GM12878 (cell line): ENCODE data around the gene ROBO1. TPM values are rescaled to one million over a fixed set of nuclear protein-coding genes. Genes with fewer than 3 reads are reported as not detected.

ENCODE experiments used
- ATAC-seq: fragments of 200-7000 bp; cut with Tn5 transposase; 3 replicates; pipeline ENCODE4 v1.9.1; 2020; ENCODE audit warnings: mild to moderate bottlenecking, moderate library complexity
- BruUV-seq: library from RNA; stranded (reverse); fragments of 400-500 nt; replicated peaks from 2 replicates; lab custom pipeline; 2021; lab: Mats Ljungman, UMichigan
- CTCF ChIA-PET: fragments of 300-600 bp; sonication (Branson Sonifier 250); formaldehyde crosslinking; extraction: SDS; loops from one replicate; lab custom pipeline; 2021; ENCODE audit warnings: inconsistent platforms; lab: Yijun Ruan, JAX
- POLR2A ChIA-PET: fragments of 350-600 bp; formaldehyde crosslinking; extraction: SDS; loops from one replicate; lab custom pipeline; 2021; ENCODE audit warnings: inconsistent platforms; lab: Charles Lee
- RAD21 ChIA-PET: fragments of 300-600 bp; sonication (Branson Sonifier 250); formaldehyde crosslinking; loops from one replicate; lab custom pipeline; 2023; ENCODE audit warnings: antibody characterized with exemption; ENCODE audit not compliant: unreplicated experiment; lab: Charles Lee
- SMC1A ChIA-PET: fragments of 300-600 bp; sonication (Branson Sonifier 250); formaldehyde crosslinking; loops from one replicate; lab custom pipeline; 2023; ENCODE audit not compliant: unreplicated experiment, uncharacterized antibody; lab: Charles Lee
- DNase-seq: peaks from one replicate; pipeline ENCODE4 v3.0.0-alpha.2; 2011; ENCODE audit warnings: low read depth, low spot score
- FAIRE-seq: peaks from 3 replicates; lab custom pipeline; 2011; peaks lifted over from hg19 to GRCh38; lab: Jason Lieb, UNC
- H2AFZ ChIP-seq: 2 replicates; pipeline ENCODE4 v1.6.0; 2011; ENCODE audit warnings: low read depth, low read length, control low read depth; ENCODE audit not compliant: control insufficient read depth
- H3K27ac ChIP-seq: 2 replicates; pipeline ENCODE4 v1.5.1; 2011; ENCODE audit warnings: control low read depth; ENCODE audit not compliant: control insufficient read depth, insufficient read depth
- H3K27me3 ChIP-seq, 2 experiments: replicated peaks in 1 of 2; 2 replicates each; pipeline versions ENCODE4 v1.6.0 to v1.6.1; 2011; ENCODE audit warnings: low read length in 1 of 2; ENCODE audit not compliant: control insufficient read depth in 2 of 2, insufficient read depth in 2 of 2
- H3K36me3 ChIP-seq, 2 experiments: 2 replicates each; pipeline ENCODE4 v1.5.1; 2011; ENCODE audit warnings: low read length in 1 of 2; ENCODE audit not compliant: control insufficient read depth in 2 of 2, insufficient read depth in 2 of 2
- H3K4me1 ChIP-seq: 2 replicates; pipeline ENCODE4 v1.6.1; 2011; ENCODE audit warnings: mild to moderate bottlenecking, low read length, moderate library complexity, mixed read lengths; ENCODE audit not compliant: control insufficient read depth, insufficient read depth
- H3K4me2 ChIP-seq: 2 replicates; pipeline ENCODE4 v1.6.0; 2011; ENCODE audit warnings: control low read depth; ENCODE audit not compliant: control insufficient read depth, insufficient read depth
- H3K4me3 ChIP-seq: fragments of 200-600 bp; sonication (generic); 2 replicates; pipeline ENCODE4 v1.5.1; 2016
- H3K79me2 ChIP-seq: 2 replicates; pipeline ENCODE4 v1.6.0; 2011; ENCODE audit warnings: low read length; ENCODE audit not compliant: control insufficient read depth, insufficient read depth
- H3K9ac ChIP-seq: 2 replicates; pipeline ENCODE4 v1.8.0; 2011; ENCODE audit warnings: low read length, control low read depth, mixed read lengths; ENCODE audit not compliant: control insufficient read depth, insufficient read depth
- H3K9me3 ChIP-seq: replicated peaks from 3 replicates; pipeline ENCODE4 v1.5.1; 2011; ENCODE audit warnings: mild to moderate bottlenecking, low read length; ENCODE audit not compliant: control insufficient read depth, insufficient read depth
- H4K20me1 ChIP-seq: 2 replicates; pipeline ENCODE4 v1.6.0; 2011; ENCODE audit not compliant: control insufficient read depth, insufficient read depth
- GABPA ChIP-seq: IDR thresholded peaks from 2 replicates; pipeline ENCODE4 v1.6.1; 2014; ENCODE audit warnings: antibody characterized with exemption, low read depth, mild to moderate bottlenecking, inconsistent platforms
- JUND ChIP-seq: IDR thresholded peaks from 2 replicates; pipeline ENCODE4 v1.6.1; 2012; ENCODE audit warnings: low read depth, mild to moderate bottlenecking, low read length, improper control_type of control experiment, moderate library complexity
- NBN ChIP-seq: fragments of 450-650 bp; IDR thresholded peaks from 2 replicates; pipeline ENCODE4 v1.6.1; 2016
- RAD51 ChIP-seq: fragments of 450-650 bp; IDR thresholded peaks from 2 replicates; pipeline ENCODE4 v1.6.1; 2016; ENCODE audit warnings: moderate library complexity, mild to moderate bottlenecking, inconsistent platforms
- SMC3 ChIP-seq: IDR thresholded peaks from 2 replicates; pipeline ENCODE4 v1.6.1; 2011; ENCODE audit warnings: low read length, improper control_type of control experiment, borderline replicate concordance
- STAT3 ChIP-seq: IDR thresholded peaks from 2 replicates; pipeline ENCODE4 v1.6.1; 2011; ENCODE audit warnings: low read depth, low read length, improper control_type of control experiment
- TCF12 ChIP-seq: IDR thresholded peaks from 2 replicates; pipeline ENCODE4 v1.6.1; 2011; ENCODE audit warnings: low read depth, mild to moderate bottlenecking, low read length
- ZBTB33 ChIP-seq: fragments of 450-650 bp; IDR thresholded peaks from 2 replicates; pipeline ENCODE4 v1.6.1; 2017; ENCODE audit warnings: mild to moderate bottlenecking
- WGBS: methylation state at CpG from one replicate; pipeline ENCODE4 v1.1.6; 2016; ENCODE audit warnings: low lambda C conversion rate; ENCODE audit not compliant: insufficient replicate concordance, insufficient coverage; ENCODE audit errors: missing lambda C conversion rate; 5-methylcytosine and 5-hydroxymethylcytosine counted together
- in situ Hi-C: fragments of 300-500 bp; cut with MboI; formaldehyde crosslinking; loops from 9 replicates; pipeline ENCODE4 v1.14.3; 2018; ENCODE audit warnings: mixed read lengths
- intact Hi-C: fragments of 100-400 bp; cut with micrococcal nuclease; formaldehyde crosslinking; loops from one replicate; pipeline ENCODE4 v1.14.2; 2022; ENCODE audit not compliant: unreplicated experiment
- polyA plus RNA-seq, 11 experiments: library from polyadenylated mRNA; depleted of rRNA in 4 of 11; unstranded in 6 of 11; stranded (reverse) in 5 of 11; fragments of >200 nt; fragmentation: Nextera tagmentation in 4 of 11; fragmentation: Illumina TruSeq in 1 of 11; extraction: Ambion mirVana in 4 of 11; extraction: Trizol in 1 of 11; gene quantifications; 1 replicate in 1 of 11; 2 replicates in 10 of 11; pipeline versions ENCODE4 v1.2.1 to v1.2.3, GENCODE V29; 2011 to 2016; ENCODE audit warnings: inconsistent platforms in 2 of 11, missing spikeins in 2 of 11, low read depth in 1 of 11
- total RNA-seq, 4 experiments: library from RNA; depleted of rRNA in 3 of 4; stranded (reverse); fragments of >200 nt in 3 of 4; fragmentation: Illumina TruSeq in 1 of 4; extraction: Trizol in 1 of 4; gene quantifications; 2 replicates each; pipeline versions ENCODE4 v1.2.1 to v1.2.3, GENCODE V29; 2013 to 2021

Gene ROBO1
- total and polyA plus RNA-seq, 10 of the 15 experiments (the other 5 are each of a cell fraction or from before 2014, with no cell fraction given) = 0.29 to 46.5 (median 1.2) TPM

GRCh38 chr3:78629544-78629943, 1138.3 kb downstream of the ROBO1 start:
- no peak overlapping the region for H3K9ac ChIP-seq
- ChIA-PET POLR2A (no interaction called here), CTCF (interaction anchor here (1.0 to 2.1 kb wide), 3 partner anchors 14 to 18 kb away, joined by 3 to 8 read pairs (median 3); no protein-coding TSS in a partner anchor), RAD21 (interaction anchor here (0.6 to 1.9 kb wide), 3 partner anchors 16 to 385 kb away, joined by 3 to 13 read pairs (median 3); no protein-coding TSS in a partner anchor), SMC1A (interaction anchor here (0.9 to 2.7 kb wide), 5 partner anchors 11 to 77 kb away, joined by 3 to 13 read pairs (median 6); no protein-coding TSS in a partner anchor)
- no peak overlapping the region for H3K4me3 ChIP-seq
- H3K27ac ChIP-seq = no peak overlapping the region
- no peaks in the 10 kb centered on the region for H3K79me2 ChIP-seq
- no peaks in the 10 kb centered on the region for H4K20me1 ChIP-seq
- H3K9me3 ChIP-seq = no peaks in the 10 kb centered on the region
- DNase-seq (no peak), ATAC-seq (peak; percentile 22), FAIRE-seq (no peak)
- no peaks in the 10 kb centered on the region for H3K4me1 ChIP-seq
- in situ Hi-C loops = no loop called here
- no peak for TF ChIP-seq NBN
- no peak for TF ChIP-seq SMC3
- TF ChIP-seq ZBTB33 = no peak
- TF ChIP-seq RAD51 = no peak
- no peak for TF ChIP-seq GABPA
- no peak for TF ChIP-seq STAT3
- no peak for TF ChIP-seq TCF12
- no peak for TF ChIP-seq JUND
- H3K4me2 ChIP-seq = no peak overlapping the region
- H2AFZ ChIP-seq = no peak overlapping the region
- 37% methylated on average over 6 of the region's 6 CpGs for WGBS
- no peaks in the 10 kb centered on the region for H3K36me3 ChIP-seq
- BruUV-seq = no TSS peak
- intact Hi-C loops = no loop called here
- no peaks in the 10 kb centered on the region for H3K27me3 ChIP-seq
